A549 (cell line): ENCODE data around the gene CPLANE1. TPM values are rescaled to one million over a fixed set of nuclear protein-coding genes. Genes with fewer than 3 reads are reported as not detected.
"Not testable (repeated sequence)": the region's sequence is repeated elsewhere in the genome, so short reads cannot be mapped to it uniquely, and the experiment has no call there.

Experiments used
- ATAC-seq, 2 experiments: fragments of 200-7000 bp in 1 of 2; fragments of >200 bp in 1 of 2; cut with Nextera tagmentation in 1 of 2; cut with Tn5 transposase in 1 of 2; 3 replicates each; pipeline versions ENCODE4 v1.8.0 to v1.9.1; 2018 to 2020; ENCODE audit warnings: mild to moderate bottlenecking in 1 of 2, moderate library complexity in 1 of 2
- CTCF ChIA-PET: fragments of 300-600 bp; sonication (Branson Sonifier 250); formaldehyde crosslinking; extraction: SDS; loops from one replicate; lab custom pipeline; 2021; ENCODE audit warnings: antibody characterized with exemption, inconsistent platforms; lab: Yijun Ruan, JAX
- POLR2A ChIA-PET: fragments of 350-600 bp; formaldehyde crosslinking; extraction: SDS; loops from one replicate; lab custom pipeline; 2021; ENCODE audit warnings: antibody characterized with exemption, inconsistent platforms; lab: Yijun Ruan, JAX
- DNase-seq, 2 experiments: peaks; one replicate each; pipeline versions ENCODE4 v3.0.0 to v3.0.0-alpha.2; 2011 to 2016; ENCODE audit warnings: low read depth in 1 of 2, low spot score in 1 of 2
- FAIRE-seq: peaks from 2 replicates; lab custom pipeline; 2011; peaks lifted over from hg19 to GRCh38; lab: Jason Lieb, UNC
- H3K27ac ChIP-seq, 2 experiments: fragments of >200 bp; sonication (Bioruptor Twin); formaldehyde crosslinking; 3 replicates each; pipeline ENCODE4 v1.5.1; 2016 to 2017
- H3K4me1 ChIP-seq: fragments of >200 bp; sonication (Bioruptor Twin); formaldehyde crosslinking; 3 replicates; pipeline ENCODE4 v1.6.1; 2016
- H3K4me2 ChIP-seq: fragments of >200 bp; sonication (Bioruptor Twin); formaldehyde crosslinking; 3 replicates; pipeline ENCODE4 v1.6.1; 2016
- H3K4me3 ChIP-seq: fragments of >200 bp; sonication (Bioruptor Twin); formaldehyde crosslinking; 3 replicates; pipeline ENCODE4 v1.5.1; 2016
- H3K9me3 ChIP-seq: fragments of >200 bp; sonication (Bioruptor Twin); formaldehyde crosslinking; 3 replicates; pipeline ENCODE4 v1.6.1; 2016
- CBX8 ChIP-seq: fragments of 200-600 bp; sonication (generic); IDR thresholded peaks from 2 replicates; pipeline ENCODE4 v1.6.1; 2016
- CHD2 ChIP-seq: fragments of 150-350 bp; IDR thresholded peaks from 2 replicates; pipeline ENCODE4 v1.6.1; 2014; ENCODE audit warnings: low read length; ENCODE audit not compliant: partially characterized antibody
- EHF ChIP-seq: fragments of 250-450 bp; sonication (Bioruptor Pico); IDR thresholded peaks from 2 replicates; pipeline ENCODE4 v1.5.0; 2020; ENCODE audit warnings: mild to moderate bottlenecking
- FOSB ChIP-seq: fragments of 250-450 bp; sonication (Bioruptor Pico); IDR thresholded peaks from 2 replicates; pipeline ENCODE4 v1.5.0; 2020; ENCODE audit warnings: mild to moderate bottlenecking, moderate library complexity
- GATA3 ChIP-seq: IDR thresholded peaks from 2 replicates; pipeline ENCODE4 v1.6.1; 2012; ENCODE audit warnings: borderline replicate concordance
- HEYL ChIP-seq: fragments of 250-450 bp; sonication (Bioruptor Pico); IDR thresholded peaks from 2 replicates; pipeline ENCODE4 v1.8.0; 2021; ENCODE audit warnings: mild to moderate bottlenecking, moderate library complexity
- HOXB13 ChIP-seq: fragments of 250-450 bp; sonication (Bioruptor Pico); IDR thresholded peaks from 2 replicates; pipeline ENCODE4 v1.5.0; 2020; ENCODE audit warnings: low read depth, mild to moderate bottlenecking, moderate library complexity
- HOXB5 ChIP-seq: fragments of 250-450 bp; sonication (Bioruptor Pico); IDR thresholded peaks from 2 replicates; pipeline ENCODE4 v1.5.0; 2020; ENCODE audit warnings: mild to moderate bottlenecking, moderate library complexity
- JUNB ChIP-seq: fragments of >200 bp; sonication (Bioruptor Twin); formaldehyde crosslinking; IDR thresholded peaks from 2 replicates; pipeline ENCODE4 v1.6.1; 2016
- NFE2L2 ChIP-seq: fragments of 150-350 bp; conservative IDR thresholded peaks from 2 replicates; pipeline ENCODE4 v1.6.1; 2014; ENCODE audit warnings: low read length
- NR3C1 ChIP-seq: fragments of >200 bp; sonication (Bioruptor Twin); formaldehyde crosslinking; IDR thresholded peaks from 3 replicates; pipeline ENCODE4 v1.6.1; 2017
- POLR2A ChIP-seq: IDR thresholded peaks from 2 replicates; pipeline ENCODE4 v1.6.1; 2012; ENCODE audit warnings: mild to moderate bottlenecking, low read length
- SREBF2 ChIP-seq: fragments of 450-650 bp; IDR thresholded peaks from 2 replicates; pipeline ENCODE4 v1.6.1; 2014; ENCODE audit warnings: mild to moderate bottlenecking, moderate library complexity
- ZNF302 ChIP-seq: fragments of 250-450 bp; sonication (Bioruptor Pico); IDR thresholded peaks from 2 replicates; pipeline ENCODE4 v1.9.0; 2021; ENCODE audit warnings: inconsistent platforms, mild to moderate bottlenecking, moderate library complexity
- ZSCAN20 ChIP-seq: fragments of 250-450 bp; sonication (Bioruptor Pico); IDR thresholded peaks from 2 replicates; pipeline ENCODE4 v1.8.0; 2022; ENCODE audit warnings: mild to moderate bottlenecking, moderate library complexity
- WGBS: methylation state at CpG from one replicate; pipeline ENCODE4 v1.1.6; 2017; ENCODE audit errors: missing lambda C conversion rate; 5-methylcytosine and 5-hydroxymethylcytosine counted together
- polyA plus RNA-seq, 4 experiments: library from polyadenylated mRNA; depleted of rRNA in 3 of 4; stranded (reverse); fragments of >200 nt; fragmentation: RNase III in 1 of 4; extraction: RNeasy Plus Mini Kit Qiagen cat#74134 plus additional on column Dnase treatment in 1 of 4; gene quantifications; 2 replicates in 3 of 4; 3 replicates in 1 of 4; pipeline ENCODE4 v1.2.3, GENCODE V29; 2011 to 2017
- TF ChIP-seq, protein P1 (sequence below): fragments of 250-450 bp; sonication (Bioruptor Pico); IDR thresholded peaks from 2 replicates; pipeline ENCODE4 v1.5.0; 2020; ENCODE audit warnings: low read depth, mild to moderate bottlenecking, moderate library complexity
- TF ChIP-seq, protein P2 (sequence below): IDR thresholded peaks from 2 replicates; pipeline ENCODE4 v1.6.1; 2012

Gene CPLANE1
- polyA plus RNA-seq, 2 of the 4 experiments (the other 2 are of a cell fraction), result 5.5 to 15.7 TPM

DNA sequence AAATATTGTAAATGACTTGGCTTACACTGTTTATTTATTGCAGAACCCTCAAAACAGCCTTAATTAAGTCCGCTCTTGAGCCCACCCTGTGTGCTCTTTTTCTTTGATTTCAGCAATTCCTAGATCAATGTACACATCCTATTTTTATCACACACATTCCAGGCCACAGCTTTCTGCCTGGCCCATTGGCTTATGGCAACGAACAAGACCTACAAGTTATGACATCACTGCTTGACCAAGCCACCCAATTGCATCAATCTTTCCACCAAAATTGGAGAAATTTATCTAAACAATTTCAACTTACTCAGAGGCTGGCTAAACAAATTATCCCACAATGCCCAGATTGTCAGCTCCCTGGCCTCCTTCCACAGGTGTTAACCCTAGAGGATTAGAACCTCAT, 158.4 kb downstream of the CPLANE1 start:
- Histone ChIP-seq H3K4me2 (no peak overlapping the region), H3K4me3 (no peak overlapping the region), H3K9me3 (no peaks in the 10 kb centered on the region), H3K4me1 (no peaks in the 10 kb centered on the region), H3K27ac (no peak overlapping the region)
- FAIRE-seq (no peak), DNase-seq (no peak), ATAC-seq (no peak)
- ChIA-PET POLR2A (no interaction called here), CTCF (no interaction called here)
- WGBS, result 86% methylated on average over 2 of the region's 2 CpGs
- TF ChIP-seq JUNB, result no peak
- TF ChIP-seq EHF (CRISPR knock-in tag), result no peak
- TF ChIP-seq CBX8, result no peak
- no peak for TF ChIP-seq ZSCAN20 (CRISPR knock-in tag)
- TF ChIP-seq, protein P1, sequence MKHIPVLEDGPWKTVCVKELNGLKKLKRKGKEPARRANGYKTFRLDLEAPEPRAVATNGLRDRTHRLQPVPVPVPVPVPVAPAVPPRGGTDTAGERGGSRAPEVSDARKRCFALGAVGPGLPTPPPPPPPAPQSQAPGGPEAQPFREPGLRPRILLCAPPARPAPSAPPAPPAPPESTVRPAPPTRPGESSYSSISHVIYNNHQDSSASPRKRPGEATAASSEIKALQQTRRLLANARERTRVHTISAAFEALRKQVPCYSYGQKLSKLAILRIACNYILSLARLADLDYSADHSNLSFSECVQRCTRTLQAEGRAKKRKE (CRISPR knock-in tag), result no peak
- TF ChIP-seq FOSB (CRISPR knock-in tag), result no peak
- TF ChIP-seq HOXB5 (CRISPR knock-in tag), result no peak
- TF ChIP-seq, all 56 proteins: peak for 0

DNA sequence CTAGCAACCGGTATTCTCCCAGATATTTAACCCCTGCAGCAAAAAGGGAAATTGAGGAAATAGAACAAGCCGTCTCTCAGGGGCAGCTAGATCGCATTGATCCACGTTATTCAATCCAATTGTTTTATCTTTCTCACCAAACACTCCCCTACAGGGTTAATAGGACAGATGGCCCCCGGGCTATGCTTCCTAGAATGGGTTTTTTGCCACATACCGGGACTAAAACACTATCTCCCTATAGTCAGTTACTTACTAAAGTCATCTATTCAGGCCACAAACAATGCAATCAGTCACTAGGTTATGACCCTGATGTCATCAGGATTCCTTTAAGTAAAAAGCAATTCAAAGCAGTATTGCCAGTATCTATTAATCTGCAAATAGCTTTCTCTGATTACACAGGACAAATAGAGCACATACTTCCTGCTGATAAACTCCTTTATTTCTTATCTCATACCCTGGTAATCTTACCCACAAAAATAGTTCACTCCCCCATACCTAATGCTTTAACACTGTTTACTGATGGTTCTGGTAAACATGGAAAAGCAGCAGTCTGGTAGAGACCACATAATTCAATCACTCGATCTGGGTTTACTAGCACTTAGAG, 159.0 kb downstream of the CPLANE1 start:
- Histone ChIP-seq H3K4me3 (no peak overlapping the region), H3K4me2 (no peak overlapping the region), H3K9me3 (no peaks in the 10 kb centered on the region), H3K27ac (no peak overlapping the region), H3K4me1 (no peaks in the 10 kb centered on the region)
- 89% methylated on average over 7 of the region's 7 CpGs for WGBS
- FAIRE-seq (no peak), DNase-seq (no peak), ATAC-seq (no peak)
- TF ChIP-seq POLR2A (no peak), NR3C1 (no peak), GATA3 (0 out of 2 replicates have a peak, but pooled peaks have one; percentile 15)
- POLR2A ChIA-PET, result no interaction called here
- CTCF ChIA-PET, result no interaction called here

DNA sequence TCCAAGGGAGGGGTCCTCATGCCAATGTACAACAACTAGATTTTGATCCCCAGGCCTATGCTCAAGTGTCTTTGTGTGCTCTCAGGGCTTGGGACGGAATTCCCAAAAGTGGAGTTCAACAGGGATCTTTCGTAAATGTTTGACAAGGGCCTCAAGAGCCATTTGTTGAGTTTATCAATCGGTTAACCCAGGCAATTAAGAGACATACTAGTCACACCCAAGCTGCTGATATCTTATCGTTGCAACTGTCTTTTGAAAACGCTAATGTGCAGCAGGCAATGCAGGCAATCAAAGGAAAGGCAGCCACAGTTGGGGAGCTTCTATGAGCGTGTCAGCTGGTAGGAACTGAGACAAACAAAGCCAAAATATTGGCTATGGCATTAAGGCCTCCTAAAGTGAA, 161.2 kb downstream of the CPLANE1 start:
- Histone ChIP-seq H3K4me1 (no peaks in the 10 kb centered on the region), H3K4me2 (no peak overlapping the region), H3K4me3 (no peak overlapping the region), H3K27ac (no peak overlapping the region), H3K9me3 (no peaks in the 10 kb centered on the region)
- POLR2A ChIA-PET, result no interaction called here
- TF ChIP-seq HOXB13 (CRISPR knock-in tag) (no peak), CHD2 (no peak), HEYL (CRISPR knock-in tag) (no peak), ZSCAN20 (CRISPR knock-in tag) (no peak)
- TF ChIP-seq, protein P2, sequence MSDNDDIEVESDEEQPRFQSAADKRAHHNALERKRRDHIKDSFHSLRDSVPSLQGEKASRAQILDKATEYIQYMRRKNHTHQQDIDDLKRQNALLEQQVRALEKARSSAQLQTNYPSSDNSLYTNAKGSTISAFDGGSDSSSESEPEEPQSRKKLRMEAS, result no peak
- FAIRE-seq (no peak), ATAC-seq (no peak), DNase-seq (no peak)
- 94% methylated on average over 6 of the region's 6 CpGs for WGBS
- CTCF ChIA-PET, result no interaction called here

DNA sequence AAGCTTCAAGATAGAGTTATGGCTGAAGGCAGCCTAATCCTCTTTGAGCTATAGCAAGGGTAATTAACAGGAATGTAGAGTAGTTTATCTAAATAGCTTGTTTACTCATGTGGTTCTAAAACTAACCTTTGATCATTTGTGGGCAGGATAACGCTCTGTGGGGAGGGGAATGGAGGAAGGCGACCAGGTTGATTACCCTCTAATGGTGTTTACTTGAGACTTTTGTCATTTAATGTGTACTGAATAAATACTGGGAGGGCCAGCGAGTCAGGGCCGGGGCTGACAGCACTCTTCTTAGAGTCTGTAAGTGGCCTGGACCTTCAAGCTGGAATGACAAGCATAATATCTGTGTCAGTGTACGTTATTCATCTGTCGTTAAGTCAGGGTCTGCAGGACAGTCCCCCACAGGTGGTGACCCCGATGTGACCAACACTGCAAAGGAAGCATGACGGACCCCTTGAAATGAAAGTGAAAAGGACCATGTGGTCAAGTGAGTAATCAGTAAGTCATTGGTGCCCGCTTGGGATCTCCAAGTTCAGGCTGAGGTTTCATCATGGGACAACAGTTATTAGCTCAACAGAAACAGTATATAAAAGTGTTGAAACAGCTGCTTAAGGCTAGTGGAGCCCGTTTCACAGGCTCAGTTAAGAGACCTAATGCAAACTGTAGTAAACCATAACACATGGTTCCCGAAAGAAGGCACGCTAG, 162.6 kb downstream of the CPLANE1 start:
- H3K9me3 ChIP-seq, result no peaks in the 10 kb centered on the region
- 73% methylated on average over 12 of the region's 12 CpGs for WGBS
- CTCF ChIA-PET, result interaction anchor here (0.6 kb wide), 1 partner anchor 83 kb away, joined by 3 read pairs; no protein-coding TSS in a partner anchor
- H3K4me2 ChIP-seq, result no peak overlapping the region
- ATAC-seq (no peak), DNase-seq (no peak), FAIRE-seq (no peak)
- no peak overlapping the region for H3K27ac ChIP-seq
- no peak overlapping the region for H3K4me3 ChIP-seq
- POLR2A ChIA-PET, result no interaction called here
- TF ChIP-seq EHF (CRISPR knock-in tag) (no peak), SREBF2 (no peak), POLR2A (no peak), NFE2L2 (no peak), GATA3 (no peak), CBX8 (no peak), NR3C1 (no peak), ZNF302 (CRISPR knock-in tag) (no peak)
- H3K4me1 ChIP-seq, result no peaks in the 10 kb centered on the region

DNA sequence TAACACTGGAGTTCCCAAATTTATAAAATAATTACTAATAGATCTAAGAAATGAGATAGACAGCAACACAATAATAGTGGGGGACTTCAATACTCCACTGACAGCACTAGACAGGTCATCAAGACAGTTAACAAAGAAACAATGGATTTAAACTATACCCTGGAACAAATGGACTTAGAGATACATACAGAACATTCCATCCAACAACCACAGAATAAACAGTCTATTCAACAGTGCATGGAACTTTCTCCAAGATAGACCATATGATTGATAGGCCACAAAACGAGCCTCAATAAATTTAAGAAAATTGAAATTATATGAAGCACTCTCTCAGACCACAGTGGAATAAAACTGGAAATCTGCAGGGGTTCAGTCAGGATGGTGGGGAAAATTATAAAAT, 163.2 kb downstream of the CPLANE1 start:
- H3K4me1 ChIP-seq, H3K4me2 ChIP-seq, FAIRE-seq, H3K27ac ChIP-seq, ATAC-seq, CTCF ChIA-PET, POLR2A ChIA-PET, H3K4me3 ChIP-seq, DNase-seq, H3K9me3 ChIP-seq: not testable (repeated sequence)
- 64% methylated on average over 1 of the region's 1 CpG for WGBS

DNA sequence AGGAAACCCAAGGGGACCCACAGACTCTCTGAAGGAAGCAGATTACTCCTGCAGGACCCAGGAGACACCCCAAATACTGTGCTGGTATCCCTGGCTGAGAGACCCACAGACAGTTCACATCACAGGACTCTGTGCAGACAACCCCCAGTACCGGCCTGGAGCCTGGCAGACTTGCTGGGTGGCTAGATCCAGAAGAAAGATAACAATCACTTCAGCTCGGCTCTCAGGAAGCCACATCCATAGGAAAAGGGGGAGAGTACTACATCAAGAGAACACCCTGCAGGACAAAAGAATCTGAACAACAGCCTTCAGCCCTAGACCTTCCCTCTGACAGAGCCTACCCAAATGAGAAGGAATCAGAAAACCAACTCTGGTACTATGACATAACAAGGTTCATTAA, 166.2 kb downstream of the CPLANE1 start:
- H3K4me3 ChIP-seq, FAIRE-seq, DNase-seq, ATAC-seq, H3K4me1 ChIP-seq, H3K27ac ChIP-seq, H3K9me3 ChIP-seq, H3K4me2 ChIP-seq, POLR2A ChIA-PET: not testable (repeated sequence)
- WGBS, result 94% methylated on average over 2 of the region's 2 CpGs
- CTCF ChIA-PET, result interaction anchor here (0.6 to 1.5 kb wide), 3 partner anchors 11 to 28 kb away, joined by 3 read pairs; no protein-coding TSS in a partner anchor
